Memory B cell (primary cell): ENCODE results near the gene NBPF1.
A peak's percentile ranks its signal among the peaks of the same experiment; 100 is the strongest.
"Not testable (repeated sequence)": the region's sequence is repeated elsewhere in the genome, so short reads cannot be mapped to it uniquely, and the experiment has no call there.

Source experiments
- ATAC-seq: fragments of 150-1000 bp; cut with Tn5 transposase; 2 replicates; pipeline ENCODE4 v1.10.0; 2021; ENCODE audit warnings: low read depth, mild to moderate bottlenecking, moderate library complexity
- DNase-seq, 2 donors: peaks; one replicate each; pipeline ENCODE4 v3.0.0; 2022; ENCODE audit warnings: low spot score in 2 of 2
- H3K27ac Mint-ChIP-seq: one replicate; pipeline ENCODE4 v1.8.0; 2022; ENCODE audit warnings: mild to moderate bottlenecking, moderate library complexity, mixed read lengths
- H3K27me3 Mint-ChIP-seq: one replicate; pipeline ENCODE4 v1.8.0; 2022; ENCODE audit warnings: mixed read lengths
- H3K36me3 Mint-ChIP-seq: one replicate; pipeline ENCODE4 v1.8.0; 2022; ENCODE audit warnings: mild to moderate bottlenecking, mixed read lengths
- H3K4me1 Mint-ChIP-seq: one replicate; pipeline ENCODE4 v1.8.0; 2022; ENCODE audit warnings: mixed read lengths
- H3K4me3 Mint-ChIP-seq: one replicate; pipeline ENCODE4 v1.8.0; 2022; ENCODE audit warnings: mild to moderate bottlenecking, moderate library complexity, mixed read lengths
- H3K9me3 Mint-ChIP-seq: one replicate; pipeline ENCODE4 v1.8.0; 2022; ENCODE audit warnings: mixed read lengths

Gene NBPF1

GRCh38 chr1:16516694-16517410 is 96.5 kb downstream of the NBPF1 start:
- not testable (repeated sequence) for H3K36me3 Mint-ChIP-seq, H3K27me3 Mint-ChIP-seq, ATAC-seq, DNase-seq, H3K9me3 Mint-ChIP-seq, H3K27ac Mint-ChIP-seq, H3K4me3 Mint-ChIP-seq, H3K4me1 Mint-ChIP-seq

DNA sequence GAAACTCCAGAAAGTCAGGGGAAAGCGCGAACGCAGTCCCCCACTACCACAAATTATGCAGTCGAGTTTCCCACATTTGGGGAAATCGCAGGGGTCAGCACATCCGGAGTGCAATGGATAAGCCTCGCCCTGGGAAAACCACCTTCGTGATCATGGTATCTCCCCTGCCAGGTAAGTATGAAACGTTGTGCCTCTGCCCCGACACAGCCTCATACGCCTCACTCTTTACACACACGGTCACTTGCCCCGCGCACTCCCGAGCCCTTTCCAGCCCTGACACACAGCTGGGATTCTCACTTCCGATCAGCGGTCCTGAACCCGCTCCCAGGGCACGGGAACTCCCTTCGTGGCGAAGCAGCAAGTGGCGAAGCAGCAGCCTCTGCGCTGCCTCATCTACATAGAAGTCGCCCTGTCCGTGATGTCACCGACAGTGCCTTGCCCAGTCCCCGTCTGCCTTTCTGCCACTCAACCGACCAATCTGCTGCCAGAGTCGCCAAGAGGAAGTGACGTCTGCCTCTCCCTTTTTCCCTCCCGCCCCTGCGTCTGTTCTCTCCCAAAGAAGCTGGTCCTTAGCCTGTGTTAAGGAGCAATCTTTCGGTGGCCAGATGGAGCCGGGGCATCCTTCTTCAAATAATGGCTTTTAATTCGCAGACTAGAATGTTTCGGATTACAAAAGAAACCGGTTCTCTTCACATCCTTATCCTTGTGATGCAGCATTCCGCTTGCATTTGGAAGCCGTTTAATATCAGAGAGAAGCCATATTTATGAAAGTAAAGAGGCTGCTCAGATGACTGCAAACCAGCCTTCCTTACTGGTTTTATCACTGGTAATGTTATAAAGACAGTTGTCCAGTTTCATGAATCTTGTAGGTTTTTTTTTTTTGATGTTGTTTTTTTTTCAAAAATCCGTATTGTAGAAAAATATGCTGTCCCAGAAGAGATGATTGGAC is 99.0 kb downstream of the NBPF1 start, which contains the start of gene RNU1-1:
Gene RNU1-1 (minus strand): TSS at position 179 of the 949 bp plus-strand sequence.
- H3K4me3 Mint-ChIP-seq: peak within 1 kb of the TSS; percentile 55
- not testable (repeated sequence) for H3K4me1 Mint-ChIP-seq

GRCh38 chr1:16513412-16514106 is 99.8 kb downstream of the NBPF1 start:
- not testable (repeated sequence) for H3K36me3 Mint-ChIP-seq, H3K27me3 Mint-ChIP-seq, H3K4me3 Mint-ChIP-seq, H3K4me1 Mint-ChIP-seq, H3K27ac Mint-ChIP-seq, H3K9me3 Mint-ChIP-seq
- ATAC-seq (peak; percentile 90), DNase-seq (peak; percentile 73 to 83)

More for the DNA sequence above, 99.0 kb downstream of the NBPF1 start, which contains the start of gene RNU1-1:
- H3K27ac Mint-ChIP-seq, H3K36me3 Mint-ChIP-seq, H3K9me3 Mint-ChIP-seq, H3K27me3 Mint-ChIP-seq: not testable (repeated sequence)
- ATAC-seq: peak; percentile 44
- DNase-seq: peak; percentile 84 to 87

DNA sequence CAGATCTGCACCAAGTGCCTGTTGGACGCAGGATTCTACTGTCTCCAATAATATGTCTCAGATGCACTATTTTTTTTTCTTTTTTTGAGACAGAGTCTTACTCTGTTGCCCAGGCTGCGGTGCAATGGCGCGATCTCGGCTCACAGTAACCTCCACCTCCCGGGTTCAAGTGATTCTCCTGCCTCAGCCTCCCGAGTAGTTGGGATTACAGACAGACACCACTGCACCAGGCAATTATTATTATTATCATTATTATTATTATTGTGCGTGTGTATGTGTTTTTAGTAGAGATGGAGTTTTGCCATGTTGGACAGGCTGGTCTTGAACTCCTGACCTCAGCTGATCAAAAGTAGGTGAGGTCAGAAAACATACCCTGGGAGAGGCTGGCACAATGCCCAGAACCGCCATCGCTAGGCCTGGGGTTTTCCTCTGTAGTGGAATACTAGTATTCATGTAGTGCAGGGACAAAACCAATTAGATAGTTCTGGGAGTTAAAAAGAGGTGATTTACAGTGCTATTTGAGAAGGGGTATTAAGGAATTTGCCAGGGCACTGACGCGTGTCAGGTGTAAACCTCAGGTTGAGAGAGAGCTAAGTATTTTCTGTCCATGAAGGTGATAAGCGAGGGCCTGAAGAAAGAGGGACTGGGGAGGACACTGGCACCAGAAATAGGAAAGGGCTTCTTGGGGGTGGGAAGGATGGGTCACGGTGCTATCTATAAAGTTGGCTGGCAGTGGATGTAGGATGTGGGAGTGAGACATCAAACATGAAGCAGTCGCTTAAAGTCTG is 100.5 kb downstream of the NBPF1 start:
- H3K27me3 Mint-ChIP-seq, H3K27ac Mint-ChIP-seq, H3K4me3 Mint-ChIP-seq, H3K9me3 Mint-ChIP-seq, H3K36me3 Mint-ChIP-seq, ATAC-seq, H3K4me1 Mint-ChIP-seq: not testable (repeated sequence)
- peak; percentile 29 to 53 for DNase-seq
